ENCODE measurements around the gene PLEKHG4B.
A peak's percentile ranks its signal among the peaks of the same experiment; 100 is the strongest.
"Not testable (repeated sequence)": the region's sequence is repeated elsewhere in the genome, so short reads cannot be mapped to it uniquely, and the experiment has no call there.

PLEKHG4B gene

DNA sequence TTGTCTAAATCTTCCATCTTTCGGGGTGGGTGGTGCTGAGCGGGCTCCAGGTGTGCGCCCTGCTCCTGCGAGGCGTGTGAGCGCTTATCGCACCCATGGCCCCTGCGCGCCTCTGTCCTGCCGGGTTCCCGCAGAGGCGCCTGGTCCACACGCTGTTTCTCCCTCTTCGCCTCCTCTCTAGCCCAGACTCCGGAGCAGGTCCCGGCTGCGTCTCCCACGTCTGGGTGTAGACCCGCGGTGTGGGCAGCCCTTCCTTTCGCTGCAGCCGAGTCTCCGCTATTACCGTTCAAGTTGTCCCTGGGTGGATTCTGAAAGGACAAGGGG, 40.5 kb upstream of the PLEKHG4B start:
- DNase-seq (ENCODE audit: insufficient read length, low spot score) (no peak), FAIRE-seq (no peak)
- TF ChIP-seq, protein P1, sequence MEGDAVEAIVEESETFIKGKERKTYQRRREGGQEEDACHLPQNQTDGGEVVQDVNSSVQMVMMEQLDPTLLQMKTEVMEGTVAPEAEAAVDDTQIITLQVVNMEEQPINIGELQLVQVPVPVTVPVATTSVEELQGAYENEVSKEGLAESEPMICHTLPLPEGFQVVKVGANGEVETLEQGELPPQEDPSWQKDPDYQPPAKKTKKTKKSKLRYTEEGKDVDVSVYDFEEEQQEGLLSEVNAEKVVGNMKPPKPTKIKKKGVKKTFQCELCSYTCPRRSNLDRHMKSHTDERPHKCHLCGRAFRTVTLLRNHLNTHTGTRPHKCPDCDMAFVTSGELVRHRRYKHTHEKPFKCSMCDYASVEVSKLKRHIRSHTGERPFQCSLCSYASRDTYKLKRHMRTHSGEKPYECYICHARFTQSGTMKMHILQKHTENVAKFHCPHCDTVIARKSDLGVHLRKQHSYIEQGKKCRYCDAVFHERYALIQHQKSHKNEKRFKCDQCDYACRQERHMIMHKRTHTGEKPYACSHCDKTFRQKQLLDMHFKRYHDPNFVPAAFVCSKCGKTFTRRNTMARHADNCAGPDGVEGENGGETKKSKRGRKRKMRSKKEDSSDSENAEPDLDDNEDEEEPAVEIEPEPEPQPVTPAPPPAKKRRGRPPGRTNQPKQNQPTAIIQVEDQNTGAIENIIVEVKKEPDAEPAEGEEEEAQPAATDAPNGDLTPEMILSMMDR (IDR thresholded peaks at IDR 0.05; ENCODE audit: insufficient read depth, missing control alignments) = no peak

DNA sequence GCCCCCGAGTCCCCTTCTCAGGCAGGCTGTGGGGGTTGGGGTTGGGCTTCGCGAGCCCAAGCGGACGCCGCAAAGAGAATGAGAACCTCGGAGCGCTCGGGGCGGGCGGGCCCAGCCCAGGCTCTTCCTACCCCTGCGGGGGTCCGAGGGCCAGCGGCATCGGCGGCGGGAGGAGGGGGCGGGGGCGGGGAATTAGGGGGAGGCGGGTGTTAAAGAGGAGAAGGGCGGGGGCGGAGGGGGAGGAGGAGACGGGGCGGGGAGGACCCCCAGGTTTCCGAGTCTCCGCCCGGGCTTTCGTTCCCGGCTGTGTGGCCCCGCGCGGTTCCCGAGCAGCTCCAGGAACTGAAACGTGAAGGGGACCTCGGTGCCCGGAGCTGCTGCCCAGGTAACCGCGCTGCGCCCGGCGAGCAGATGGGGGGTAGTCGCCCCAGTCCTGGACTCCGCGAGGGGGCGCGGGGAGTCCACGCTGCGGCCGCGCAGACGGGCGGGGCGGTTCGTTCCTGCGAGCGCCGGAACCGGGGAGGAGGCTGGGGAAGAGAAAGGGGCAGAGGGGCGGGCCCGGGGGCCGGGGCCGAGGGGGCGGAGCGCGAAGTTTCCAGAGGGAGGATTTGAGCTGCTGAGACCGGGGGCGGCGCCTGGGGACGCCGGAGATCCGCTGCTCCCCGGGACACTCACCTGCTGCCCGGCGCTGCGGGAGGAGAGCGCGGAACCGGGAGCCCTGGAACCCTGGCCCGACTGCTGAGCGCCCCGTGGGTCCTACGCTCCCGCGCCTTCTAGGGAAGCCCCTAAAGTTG, 38.4 kb upstream of the PLEKHG4B start:
- FAIRE-seq (no peak), DNase-seq (ENCODE audit: insufficient read length, low spot score) (no peak)
- TF ChIP-seq, protein P1 (IDR thresholded peaks at IDR 0.05; ENCODE audit: insufficient read depth, missing control alignments) = peak; percentile 10

DNA sequence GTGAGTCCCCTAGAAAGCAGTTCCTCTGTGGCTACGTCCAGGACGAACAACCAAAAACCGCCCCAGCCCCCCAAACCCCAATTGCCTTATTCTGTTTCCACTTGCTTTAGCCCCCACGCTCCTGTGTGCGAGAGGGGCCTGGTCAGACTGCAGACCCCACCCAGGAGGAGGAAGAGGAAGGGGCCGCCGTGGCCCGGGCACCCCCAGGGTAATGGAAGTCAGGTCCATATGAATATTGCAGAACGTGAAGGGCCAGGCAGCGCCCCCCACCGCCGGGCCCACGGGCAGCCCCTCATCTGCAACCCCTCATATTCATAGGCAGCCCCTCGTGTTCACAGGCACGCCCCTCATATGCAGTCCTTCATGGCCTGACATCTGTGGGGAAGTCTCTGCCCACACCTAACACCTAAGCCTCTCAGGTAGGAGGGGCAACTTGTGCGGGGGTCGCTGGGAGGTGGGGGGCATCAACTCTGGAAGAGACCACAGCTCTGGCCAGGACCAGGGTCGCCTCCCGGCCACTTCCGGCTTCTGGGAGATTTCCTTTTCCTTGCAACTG, 37.7 kb upstream of the PLEKHG4B start:
- TF ChIP-seq, protein P1 (IDR thresholded peaks at IDR 0.05; ENCODE audit: insufficient read depth, missing control alignments) = no peak
- DNase-seq (ENCODE audit: insufficient read length, low spot score) (no peak), FAIRE-seq (no peak)

DNA sequence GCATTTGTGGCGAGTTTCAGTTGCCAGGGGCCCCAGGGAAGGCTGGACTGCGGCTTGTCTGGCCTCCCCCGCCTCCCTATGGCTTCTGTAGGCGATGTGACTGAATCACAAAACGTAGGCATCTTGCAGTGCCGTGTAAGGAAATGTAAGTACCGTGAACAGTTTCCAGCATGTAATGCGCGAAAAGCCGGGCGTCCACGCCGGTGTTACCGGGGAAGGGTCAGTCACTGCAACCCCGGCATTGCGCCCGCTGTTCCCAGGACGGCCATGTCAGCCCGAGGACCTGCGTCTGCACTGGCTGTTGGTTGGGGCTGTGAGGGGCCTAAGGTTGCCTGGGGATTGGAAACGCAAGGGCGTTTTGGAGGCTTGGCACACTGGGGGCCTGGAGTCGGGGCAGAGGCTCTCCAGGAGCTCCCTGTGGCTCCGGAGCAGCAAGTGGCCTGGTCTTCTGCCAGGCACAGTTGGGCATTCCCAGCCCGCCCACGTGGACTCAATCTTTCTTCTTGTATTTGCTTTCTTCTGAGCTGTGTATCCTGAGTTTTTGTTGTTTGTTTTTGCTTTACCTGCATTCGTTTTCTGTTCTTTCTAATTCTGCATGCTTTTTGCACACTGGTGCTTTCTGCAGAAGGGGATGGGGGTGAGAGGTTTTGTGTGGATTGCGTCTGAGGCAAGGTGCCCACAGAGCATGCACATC, 36.9 kb upstream of the PLEKHG4B start:
- FAIRE-seq (no peak), DNase-seq (ENCODE audit: insufficient read length, low spot score) (no peak)
- TF ChIP-seq, protein P1 (IDR thresholded peaks at IDR 0.05; ENCODE audit: insufficient read depth, missing control alignments) = no peak

DNA sequence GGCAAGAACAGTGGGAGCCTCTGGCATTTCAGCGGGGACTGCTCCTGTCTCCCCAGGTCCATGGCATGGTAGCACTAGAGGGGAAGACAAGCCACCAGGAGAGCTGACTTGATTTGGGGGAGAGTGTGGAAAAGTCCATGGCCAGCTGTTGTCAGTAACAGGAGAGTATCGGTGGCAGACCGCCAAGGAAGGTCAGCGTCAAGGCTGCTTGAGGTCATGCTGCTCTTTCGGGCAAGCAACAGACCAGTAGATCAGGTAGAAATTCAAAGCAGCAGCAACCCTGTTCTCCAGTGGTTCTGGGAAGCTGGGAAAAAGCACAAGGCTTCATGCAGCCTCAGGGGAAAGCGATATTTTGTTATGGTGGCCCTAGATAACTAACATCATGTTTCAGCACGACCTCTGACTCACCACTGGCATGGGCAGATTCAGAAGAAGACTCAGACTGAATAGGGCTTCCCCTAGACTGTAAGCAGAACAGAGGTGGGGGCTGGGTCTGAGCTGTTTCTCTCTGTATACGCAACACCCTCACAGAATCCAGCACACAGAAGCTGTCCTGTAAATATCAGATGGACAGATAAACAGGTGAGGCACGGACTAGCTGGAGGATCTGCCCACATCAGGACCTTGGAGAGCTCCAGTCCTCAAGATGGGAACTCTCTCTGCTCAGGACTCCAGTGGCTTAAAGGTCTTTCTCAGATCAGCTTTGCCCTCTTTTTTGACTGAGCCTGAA, 35.2 kb upstream of the PLEKHG4B start:
- FAIRE-seq (no peak), DNase-seq (ENCODE audit: insufficient read length, low spot score) (no peak)
- TF ChIP-seq, protein P1 (IDR thresholded peaks at IDR 0.05; ENCODE audit: insufficient read depth, missing control alignments) = no peak

DNA sequence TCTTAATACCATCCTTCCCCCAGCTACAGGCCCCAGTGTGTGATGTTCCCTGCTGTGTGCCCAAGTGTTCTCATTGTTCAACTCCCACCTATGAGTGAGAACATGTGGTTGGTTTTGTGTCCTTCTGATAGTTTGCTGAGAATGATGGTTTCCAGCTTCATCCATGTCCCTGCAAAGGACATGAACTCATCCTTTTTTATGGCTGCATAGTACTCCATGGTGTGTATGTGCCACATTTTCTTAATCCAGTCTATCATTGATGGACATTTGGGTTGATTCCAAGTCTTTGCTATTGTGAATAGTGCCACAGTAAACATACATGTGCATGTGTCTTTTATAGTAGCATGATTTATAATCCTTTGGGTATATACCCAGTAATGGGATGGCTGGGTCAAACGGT, 31.7 kb upstream of the PLEKHG4B start:
- not testable (repeated sequence) for FAIRE-seq; DNase-seq (ENCODE audit: insufficient read length, low spot score)

DNA sequence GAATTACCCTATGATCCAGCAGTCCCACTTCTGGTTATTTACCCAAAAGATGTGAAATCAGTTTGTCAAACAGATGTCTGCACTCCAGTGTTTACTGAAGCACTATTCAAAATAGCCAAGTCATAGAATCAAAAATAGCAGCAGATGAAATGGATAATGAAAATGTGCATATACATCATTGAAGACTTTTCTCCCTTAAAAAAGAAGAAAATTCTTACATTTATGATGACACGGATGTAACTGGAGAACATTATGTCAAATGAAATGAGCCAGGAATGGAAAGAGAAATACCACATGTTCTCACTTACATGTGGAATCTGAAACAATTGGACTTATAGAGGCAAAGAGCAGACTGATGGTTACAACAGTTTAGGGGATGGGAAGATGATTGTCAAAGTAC, 21.5 kb upstream of the PLEKHG4B start:
- TF ChIP-seq, protein P1 (IDR thresholded peaks at IDR 0.05; ENCODE audit: insufficient read depth, missing control alignments) = no peak
- FAIRE-seq (no peak), DNase-seq (ENCODE audit: insufficient read length, low spot score) (no peak)

DNA sequence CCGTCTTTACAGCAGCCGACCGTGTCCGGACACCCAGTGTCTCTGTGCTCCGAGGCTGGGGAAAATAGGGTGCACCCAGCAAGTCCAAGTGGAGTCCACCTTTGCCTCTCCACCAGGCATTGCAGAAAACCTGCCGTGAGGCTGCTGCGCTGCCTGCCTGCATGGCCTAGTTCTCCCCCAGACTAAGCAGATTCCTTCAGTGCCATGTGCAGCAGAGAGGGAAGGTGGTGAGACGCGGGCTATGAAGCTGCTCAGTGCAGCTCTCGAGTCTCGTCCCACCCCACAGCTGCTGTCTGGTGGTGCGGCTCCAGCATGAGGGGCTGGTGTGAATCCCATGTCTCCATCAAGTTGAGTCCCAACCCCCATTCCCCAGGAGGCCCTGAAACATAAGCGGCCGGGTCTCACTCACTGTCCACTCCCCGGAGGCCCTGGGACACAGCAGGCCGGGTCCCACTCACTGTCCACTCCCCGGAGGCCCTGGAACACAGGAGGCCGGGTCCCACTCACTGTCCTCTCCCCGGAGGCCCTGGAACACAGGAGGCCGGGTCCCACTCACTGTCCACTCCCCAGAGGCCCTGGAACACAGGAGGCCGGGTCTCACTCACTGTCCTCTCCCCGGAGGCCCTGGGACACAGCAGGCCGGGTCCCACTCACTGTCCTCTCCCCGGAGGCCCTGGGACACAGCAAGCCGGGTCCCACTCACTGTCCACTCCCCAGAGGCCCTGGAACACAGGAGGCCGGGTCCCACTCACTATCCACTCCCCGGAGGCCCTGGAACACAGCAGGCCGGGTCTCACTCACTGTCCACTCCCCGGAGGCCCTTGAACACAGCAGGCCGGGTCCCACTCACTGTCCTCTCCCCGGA, 19.4 kb upstream of the PLEKHG4B start:
- not testable (repeated sequence) for DNase-seq (ENCODE audit: insufficient read length, low spot score); FAIRE-seq

DNA sequence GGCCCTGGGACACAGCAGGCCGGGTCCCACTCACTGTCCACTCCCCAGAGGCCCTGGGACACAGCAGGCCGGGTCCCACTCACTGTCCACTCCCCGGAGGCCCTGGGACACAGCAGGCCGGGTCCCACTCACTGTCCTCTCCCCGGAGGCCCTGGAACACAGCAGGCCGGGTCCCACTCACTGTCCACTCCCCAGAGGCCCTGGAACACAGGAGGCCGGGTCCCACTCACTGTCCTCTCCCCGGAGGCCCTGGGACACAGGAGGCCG, 18.9 kb upstream of the PLEKHG4B start:
- not testable (repeated sequence) for FAIRE-seq; DNase-seq (ENCODE audit: insufficient read length, low spot score)

Measured in D721Med (cell line).